ENCODE measurements around the gene SMAD2.

GRCh38 chr18:47949202-47949601 is 18.7 kb upstream of the SMAD2 start:
- no peak for TF ChIP-seq EZH2 (IDR thresholded peaks at IDR 0.05)
- no peak for TF ChIP-seq POLR2AphosphoS5 (IDR thresholded peaks at IDR 0.05; ENCODE audit: borderline replicate concordance, low read depth, low read length)
- no peak for TF ChIP-seq FOXP2 (optimal IDR thresholded peaks at IDR 0.05; ENCODE audit: control extremely low read depth, extremely low read length, insufficient read depth)

All from SK-N-MC (cell line).